ENCODE data around the gene CDH11.

CDH11 gene

DNA sequence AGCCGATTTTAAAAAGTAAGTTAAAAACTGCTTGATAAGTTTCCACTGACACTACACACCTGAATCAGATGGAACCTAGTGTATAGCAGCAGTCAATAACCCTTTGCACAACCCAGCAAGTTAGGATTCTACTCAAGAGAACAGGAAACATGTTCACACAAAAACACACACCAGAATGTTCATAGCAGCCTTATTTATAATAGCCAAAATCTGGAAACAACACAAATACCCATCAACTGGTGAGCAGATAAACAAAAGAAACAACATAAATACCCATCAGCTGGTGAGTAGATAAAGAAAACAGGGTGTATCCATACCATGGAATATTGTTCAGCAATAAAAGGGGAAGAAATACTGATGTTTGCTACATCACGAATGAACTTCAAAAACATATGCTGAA, 2.7 kb upstream of the CDH11 start:
- TF ChIP-seq, protein P1, sequence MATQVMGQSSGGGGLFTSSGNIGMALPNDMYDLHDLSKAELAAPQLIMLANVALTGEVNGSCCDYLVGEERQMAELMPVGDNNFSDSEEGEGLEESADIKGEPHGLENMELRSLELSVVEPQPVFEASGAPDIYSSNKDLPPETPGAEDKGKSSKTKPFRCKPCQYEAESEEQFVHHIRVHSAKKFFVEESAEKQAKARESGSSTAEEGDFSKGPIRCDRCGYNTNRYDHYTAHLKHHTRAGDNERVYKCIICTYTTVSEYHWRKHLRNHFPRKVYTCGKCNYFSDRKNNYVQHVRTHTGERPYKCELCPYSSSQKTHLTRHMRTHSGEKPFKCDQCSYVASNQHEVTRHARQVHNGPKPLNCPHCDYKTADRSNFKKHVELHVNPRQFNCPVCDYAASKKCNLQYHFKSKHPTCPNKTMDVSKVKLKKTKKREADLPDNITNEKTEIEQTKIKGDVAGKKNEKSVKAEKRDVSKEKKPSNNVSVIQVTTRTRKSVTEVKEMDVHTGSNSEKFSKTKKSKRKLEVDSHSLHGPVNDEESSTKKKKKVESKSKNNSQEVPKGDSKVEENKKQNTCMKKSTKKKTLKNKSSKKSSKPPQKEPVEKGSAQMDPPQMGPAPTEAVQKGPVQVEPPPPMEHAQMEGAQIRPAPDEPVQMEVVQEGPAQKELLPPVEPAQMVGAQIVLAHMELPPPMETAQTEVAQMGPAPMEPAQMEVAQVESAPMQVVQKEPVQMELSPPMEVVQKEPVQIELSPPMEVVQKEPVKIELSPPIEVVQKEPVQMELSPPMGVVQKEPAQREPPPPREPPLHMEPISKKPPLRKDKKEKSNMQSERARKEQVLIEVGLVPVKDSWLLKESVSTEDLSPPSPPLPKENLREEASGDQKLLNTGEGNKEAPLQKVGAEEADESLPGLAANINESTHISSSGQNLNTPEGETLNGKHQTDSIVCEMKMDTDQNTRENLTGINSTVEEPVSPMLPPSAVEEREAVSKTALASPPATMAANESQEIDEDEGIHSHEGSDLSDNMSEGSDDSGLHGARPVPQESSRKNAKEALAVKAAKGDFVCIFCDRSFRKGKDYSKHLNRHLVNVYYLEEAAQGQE (IDR thresholded peaks at IDR 0.05; ENCODE audit: insufficient read depth in 1 of 2, low read depth in 2 of 2, low read length in 2 of 2), result no peak
- TF ChIP-seq FOXP2 (optimal IDR thresholded peaks at IDR 0.05; ENCODE audit: borderline replicate concordance, extremely low read depth, extremely low read length, insufficient read depth), result no peak
- TF ChIP-seq POLR2AphosphoS5 (IDR thresholded peaks at IDR 0.05; ENCODE audit: low read depth, low read length), result no peak
- TF ChIP-seq SIN3A (IDR thresholded peaks at IDR 0.05; ENCODE audit: borderline replicate concordance, insufficient read depth, low read length), result no peak
- no peak for TF ChIP-seq TAF1 (IDR thresholded peaks at IDR 0.05; ENCODE audit: borderline replicate concordance, insufficient read depth, low read length)

DNA sequence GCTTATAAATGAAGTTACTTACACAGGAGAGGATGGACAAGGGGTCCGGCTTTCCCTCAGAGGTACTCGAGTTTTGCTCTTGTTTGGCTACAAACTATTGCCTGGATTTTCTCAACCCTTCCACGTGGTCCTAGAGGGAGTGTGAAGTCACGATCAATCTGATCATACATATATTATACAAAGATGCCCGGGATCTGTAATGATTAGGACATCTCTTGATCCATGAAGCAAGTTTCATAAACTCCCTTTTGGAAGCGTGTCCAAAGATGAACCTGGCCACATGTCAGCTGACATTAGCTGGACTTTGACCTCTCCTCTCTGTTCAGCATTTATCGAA, 2.3 kb upstream of the CDH11 start:
- TF ChIP-seq TAF1 (IDR thresholded peaks at IDR 0.05; ENCODE audit: borderline replicate concordance, insufficient read depth, low read length) (no peak), SIN3A (IDR thresholded peaks at IDR 0.05; ENCODE audit: borderline replicate concordance, insufficient read depth, low read length) (no peak), POLR2AphosphoS5 (IDR thresholded peaks at IDR 0.05; ENCODE audit: low read depth, low read length) (no peak), FOXP2 (optimal IDR thresholded peaks at IDR 0.05; ENCODE audit: borderline replicate concordance, extremely low read depth, extremely low read length, insufficient read depth) (no peak)
- TF ChIP-seq, protein P1 (IDR thresholded peaks at IDR 0.05; ENCODE audit: insufficient read depth in 1 of 2, low read depth in 2 of 2, low read length in 2 of 2), result no peak

DNA sequence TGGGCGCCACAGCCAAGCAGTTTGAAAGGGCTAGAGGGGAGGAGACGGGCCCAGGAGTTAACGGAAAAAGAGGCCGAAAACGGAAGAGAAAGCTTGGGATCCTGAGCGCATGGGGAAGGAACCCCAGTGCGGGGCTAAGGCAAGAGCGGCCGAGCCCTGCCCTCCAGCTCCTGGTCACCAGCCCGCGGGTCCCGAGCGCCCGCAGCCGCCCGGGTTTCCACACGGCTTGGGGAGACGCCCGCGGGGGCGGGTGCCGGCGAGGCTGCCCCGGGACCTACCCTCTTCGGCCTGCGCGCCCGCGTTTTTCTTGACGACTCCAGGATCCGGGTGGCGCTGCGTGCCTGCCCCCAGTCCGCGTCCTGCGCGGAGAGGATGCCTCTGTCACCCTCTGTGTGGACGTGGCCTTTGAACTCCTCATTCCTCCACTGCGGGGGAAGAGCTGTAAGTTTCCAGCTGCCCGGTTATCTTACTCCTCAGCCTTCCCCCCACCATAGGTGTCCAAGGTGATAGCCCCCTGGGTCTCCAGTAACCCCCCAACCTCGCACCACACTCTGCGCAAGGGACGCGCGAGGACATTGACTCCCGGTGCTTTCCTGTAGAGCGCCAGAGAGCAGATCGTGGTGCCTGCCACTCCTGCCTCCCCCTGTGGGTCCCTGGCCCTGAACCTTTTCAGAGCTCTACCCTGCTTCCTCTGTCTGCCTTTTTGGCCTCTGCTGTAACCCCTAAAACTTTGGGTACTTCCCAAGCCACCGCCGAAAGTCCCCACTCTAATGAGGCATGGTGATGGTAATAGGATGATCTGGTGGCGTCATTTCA, 1.7 kb upstream of the CDH11 start:
- no peak for TF ChIP-seq TAF1 (IDR thresholded peaks at IDR 0.05; ENCODE audit: borderline replicate concordance, insufficient read depth, low read length)
- TF ChIP-seq, protein P1 (IDR thresholded peaks at IDR 0.05; ENCODE audit: insufficient read depth in 1 of 2, low read depth in 2 of 2, low read length in 2 of 2), result no peak
- TF ChIP-seq POLR2AphosphoS5 (IDR thresholded peaks at IDR 0.05; ENCODE audit: low read depth, low read length), result no peak
- TF ChIP-seq SIN3A (IDR thresholded peaks at IDR 0.05; ENCODE audit: borderline replicate concordance, insufficient read depth, low read length), result no peak
- TF ChIP-seq FOXP2 (optimal IDR thresholded peaks at IDR 0.05; ENCODE audit: borderline replicate concordance, extremely low read depth, extremely low read length, insufficient read depth), result no peak

DNA sequence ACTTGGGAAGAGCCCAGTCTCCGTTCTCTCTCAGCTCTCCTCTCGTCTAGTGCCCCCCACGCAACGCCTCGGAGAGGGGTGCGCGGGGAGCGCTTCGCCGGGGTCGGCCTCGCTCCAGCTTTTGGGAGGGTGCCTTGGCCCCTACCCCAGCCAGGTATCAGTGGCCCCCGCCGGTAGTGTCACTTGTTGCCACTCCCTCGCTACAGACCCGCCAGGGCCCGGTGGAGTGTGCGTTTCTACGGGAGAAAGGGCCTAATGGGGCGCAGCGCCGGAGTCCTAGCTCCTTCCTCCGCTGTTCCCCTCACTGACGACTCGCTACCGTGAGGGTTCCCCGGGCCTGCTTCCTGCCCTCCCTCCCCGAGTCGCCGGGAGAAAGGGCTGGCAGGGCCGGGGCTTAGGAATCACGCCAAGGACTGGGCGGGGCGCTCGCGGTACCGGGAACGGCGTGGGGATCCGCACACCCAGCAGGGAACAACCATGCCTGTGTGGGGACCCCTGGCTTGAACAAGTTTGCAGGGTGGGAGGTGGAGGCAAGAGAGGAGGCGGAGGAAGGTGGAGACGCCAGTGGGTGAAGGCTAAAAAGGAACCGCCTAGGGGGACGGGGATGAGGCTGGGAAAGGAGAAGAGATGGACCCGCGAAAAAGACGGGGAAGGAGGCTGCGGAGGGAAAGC, 997 bp upstream of the CDH11 start:
- TF ChIP-seq FOXP2 (optimal IDR thresholded peaks at IDR 0.05; ENCODE audit: borderline replicate concordance, extremely low read depth, extremely low read length, insufficient read depth) (no peak), SIN3A (IDR thresholded peaks at IDR 0.05; ENCODE audit: borderline replicate concordance, insufficient read depth, low read length) (no peak), POLR2AphosphoS5 (IDR thresholded peaks at IDR 0.05; ENCODE audit: low read depth, low read length) (no peak; the same call in 1 of the 2 replicates), TAF1 (IDR thresholded peaks at IDR 0.05; ENCODE audit: borderline replicate concordance, insufficient read depth, low read length) (no peak)
- TF ChIP-seq, protein P1 (IDR thresholded peaks at IDR 0.05; ENCODE audit: insufficient read depth in 1 of 2, low read depth in 2 of 2, low read length in 2 of 2), result no peak

Data from PFSK-1 (cell line).